WTC11 (cell line): ENCODE results near the gene FOXL2NB. TPM values are rescaled to one million over a fixed set of nuclear protein-coding genes. Genes with fewer than 3 reads are reported as not detected.

Source experiments
- ATAC-seq: fragments of 200-7000 bp; cut with Tn5 transposase; 2 replicates; pipeline ENCODE4 v1.10.0; 2021; ENCODE audit warnings: mild to moderate bottlenecking, moderate library complexity
- CTCF ChIA-PET: fragments of 300-600 bp; sonication (Branson Sonifier 250); formaldehyde crosslinking; loops from one replicate; lab custom pipeline; 2021; ENCODE audit warnings: antibody characterized with exemption; lab: Charles Lee
- POLR2A ChIA-PET: fragments of 350-600 bp; sonication (Branson Sonifier 250); formaldehyde crosslinking; loops from one replicate; lab custom pipeline; 2021; ENCODE audit warnings: antibody characterized with exemption; lab: Charles Lee
- DNase-seq: peaks from one replicate; pipeline ENCODE4 v3.0.0; 2021; ENCODE audit warnings: low spot score
- H3K27ac Mint-ChIP-seq: 2 replicates; pipeline ENCODE4 v1.8.0; 2021; ENCODE audit warnings: mixed read lengths
- H3K27me3 Mint-ChIP-seq: 2 replicates; pipeline ENCODE4 v1.8.0; 2021; ENCODE audit warnings: low read depth, mild to moderate bottlenecking, moderate library complexity, mixed read lengths
- H3K36me3 Mint-ChIP-seq: 2 replicates; pipeline ENCODE4 v1.8.0; 2021; ENCODE audit warnings: mixed read lengths
- H3K4me1 Mint-ChIP-seq: 2 replicates; pipeline ENCODE4 v1.8.0; 2022; ENCODE audit warnings: mixed read lengths
- H3K4me3 Mint-ChIP-seq: 2 replicates; pipeline ENCODE4 v1.8.0; 2021; ENCODE audit warnings: mild to moderate bottlenecking, moderate library complexity, mixed read lengths
- H3K9me3 Mint-ChIP-seq: 2 replicates; pipeline ENCODE4 v1.8.0; 2021; ENCODE audit warnings: mixed read lengths
- AFF4 ChIP-seq: sonication (generic); formaldehyde crosslinking; IDR thresholded peaks from 2 replicates; pipeline ENCODE4 v1.8.1; 2023; ENCODE audit warnings: mild to moderate bottlenecking, missing genetic modification reagents, borderline replicate concordance
- ATF1 ChIP-seq: sonication (generic); formaldehyde crosslinking; IDR thresholded peaks from 2 replicates; pipeline ENCODE4 v1.8.1; 2023; ENCODE audit warnings: mild to moderate bottlenecking, moderate library complexity, missing genetic modification reagents
- CDX4 ChIP-seq: fragments of 250-450 bp; sonication (Bioruptor Pico); IDR thresholded peaks from 2 replicates; pipeline ENCODE4 v1.9.0; 2021; ENCODE audit warnings: moderate library complexity, mild to moderate bottlenecking, inconsistent platforms, borderline replicate concordance
- CREB1 ChIP-seq: sonication (generic); formaldehyde crosslinking; IDR thresholded peaks from 2 replicates; pipeline ENCODE4 v1.8.0; 2023; ENCODE audit warnings: mild to moderate bottlenecking, missing genetic modification reagents
- CTCF ChIP-seq: fragments of 200-600 bp; IDR thresholded peaks from 2 replicates; pipeline ENCODE4 v1.8.0; 2022; ENCODE audit warnings: antibody characterized with exemption
- ETV6 ChIP-seq: sonication (generic); formaldehyde crosslinking; IDR thresholded peaks from 2 replicates; pipeline ENCODE4 v1.8.1; 2022; ENCODE audit warnings: mild to moderate bottlenecking, missing genetic modification reagents
- FOXK1 ChIP-seq: sonication (generic); formaldehyde crosslinking; IDR thresholded peaks from 2 replicates; pipeline ENCODE4 v1.8.0; 2022; ENCODE audit warnings: mild to moderate bottlenecking, moderate library complexity, missing genetic modification reagents
- GTF2I ChIP-seq: fragments of 250-450 bp; sonication (Bioruptor Pico); conservative IDR thresholded peaks from 2 replicates; pipeline ENCODE4 v1.4.0; 2021; ENCODE audit warnings: mild to moderate bottlenecking
- IRF1 ChIP-seq: sonication (generic); formaldehyde crosslinking; IDR thresholded peaks from 2 replicates; pipeline ENCODE4 v1.8.0; 2023; ENCODE audit warnings: missing genetic modification reagents
- MAX ChIP-seq: sonication (generic); formaldehyde crosslinking; IDR thresholded peaks from 2 replicates; pipeline ENCODE4 v1.8.0; 2022; ENCODE audit warnings: mild to moderate bottlenecking, missing genetic modification reagents
- NR2C2 ChIP-seq: sonication (generic); formaldehyde crosslinking; IDR thresholded peaks from 2 replicates; pipeline ENCODE4 v1.8.0; 2022; ENCODE audit warnings: mild to moderate bottlenecking, missing genetic modification reagents
- NR3C1 ChIP-seq: sonication (generic); formaldehyde crosslinking; conservative IDR thresholded peaks from 2 replicates; pipeline ENCODE4 v1.8.1; 2023; ENCODE audit warnings: low read depth, mild to moderate bottlenecking, missing genetic modification reagents
- OVOL2 ChIP-seq: fragments of 250-450 bp; sonication (Bioruptor Pico); IDR thresholded peaks from 2 replicates; pipeline ENCODE4 v1.9.0; 2021; ENCODE audit warnings: mild to moderate bottlenecking, borderline replicate concordance
- PREB ChIP-seq: sonication (generic); formaldehyde crosslinking; IDR thresholded peaks from 2 replicates; pipeline ENCODE4 v1.8.1; 2022; ENCODE audit warnings: mild to moderate bottlenecking, missing genetic modification reagents, moderate library complexity, borderline replicate concordance
- RELA ChIP-seq: sonication (generic); formaldehyde crosslinking; IDR thresholded peaks from 2 replicates; pipeline ENCODE4 v1.8.1; 2022; ENCODE audit warnings: missing genetic modification reagents, mild to moderate bottlenecking, borderline replicate concordance
- SMAD3 ChIP-seq: sonication (generic); formaldehyde crosslinking; IDR thresholded peaks from 2 replicates; pipeline ENCODE4 v1.8.0; 2022; ENCODE audit warnings: missing genetic modification reagents, mild to moderate bottlenecking, borderline replicate concordance
- TP53 ChIP-seq: sonication (generic); formaldehyde crosslinking; IDR thresholded peaks from 2 replicates; pipeline ENCODE4 v1.8.1; 2023; ENCODE audit warnings: mild to moderate bottlenecking, missing genetic modification reagents
- USF1 ChIP-seq: sonication (generic); formaldehyde crosslinking; IDR thresholded peaks from 2 replicates; pipeline ENCODE4 v1.8.0; 2022; ENCODE audit warnings: mild to moderate bottlenecking, missing genetic modification reagents
- ZBTB21 ChIP-seq: sonication (generic); formaldehyde crosslinking; IDR thresholded peaks from 2 replicates; pipeline ENCODE4 v1.8.1; 2023; ENCODE audit warnings: mild to moderate bottlenecking, missing genetic modification reagents, borderline replicate concordance
- ZMAT4 ChIP-seq: fragments of 250-450 bp; sonication (Bioruptor Pico); IDR thresholded peaks from 2 replicates; pipeline ENCODE4 v1.9.0; 2021; ENCODE audit warnings: mild to moderate bottlenecking
- ZNF232 ChIP-seq: sonication (generic); formaldehyde crosslinking; IDR thresholded peaks from 2 replicates; pipeline ENCODE4 v1.8.0; 2022; ENCODE audit warnings: mild to moderate bottlenecking, missing genetic modification reagents
- ZNF263 ChIP-seq: sonication (generic); formaldehyde crosslinking; IDR thresholded peaks from 2 replicates; pipeline ENCODE4 v1.8.1; 2022; ENCODE audit warnings: low read depth, mild to moderate bottlenecking, moderate library complexity, missing genetic modification reagents
- ZNF416 ChIP-seq: fragments of 250-450 bp; sonication (Bioruptor Pico); IDR thresholded peaks from 2 replicates; pipeline ENCODE4 v1.9.0; 2021; ENCODE audit warnings: mild to moderate bottlenecking, inconsistent platforms
- ZNF423 ChIP-seq: fragments of 250-450 bp; sonication (Bioruptor Pico); IDR thresholded peaks from 2 replicates; pipeline ENCODE4 v2.1.2; 2022; ENCODE audit warnings: mild to moderate bottlenecking, moderate library complexity
- total RNA-seq: library from RNA; stranded (reverse); gene quantifications from 3 replicates; pipeline ENCODE4 v1.2.3, GENCODE V29; 2021

The FOXL2NB gene
- total RNA-seq, 1 experiment from 2014 or later: 5.1 TPM

- peaks cover 57% of the 10 kb centered on the region for H3K4me1 Mint-ChIP-seq
- peak overlapping the region; percentile 77 for H3K4me3 Mint-ChIP-seq
- POLR2A ChIA-PET: interaction anchor here (0.6 to 1.4 kb wide), 4 partner anchors 8 to 41 kb away, joined by 3 to 5 read pairs (median 4); partner anchors contain the start of genes FOXL2 and FOXL2NB
Measured at GRCh38 chr3:138938877-138939560, 8.0 kb upstream of the FOXL2NB start.

GRCh38 chr3:138939561-138940241 is 7.3 kb upstream of the FOXL2NB start:
- H3K4me3 Mint-ChIP-seq: peak overlapping the region; percentile 77
- H3K4me1 Mint-ChIP-seq: peaks cover 63% of the 10 kb centered on the region
- CTCF ChIA-PET: interaction anchor here (0.5 to 7.4 kb wide), 16 partner anchors 9 to 522 kb away, joined by 3 to 158 read pairs (median 5); partner anchors contain the start of genes CEP70, FOXL2 and FOXL2NB
- no peaks in the 10 kb centered on the region for H3K36me3 Mint-ChIP-seq
- POLR2A ChIA-PET: interaction anchor here (0.6 to 0.7 kb wide), 2 partner anchors 16 to 40 kb away, joined by 3 to 4 read pairs; no protein-coding TSS in a partner anchor
- H3K27ac Mint-ChIP-seq: no peak overlapping the region
- ATAC-seq: peak; percentile 3
- DNase-seq: peak; percentile 70
- no peaks in the 10 kb centered on the region for H3K9me3 Mint-ChIP-seq
- peaks cover 100% of the 10 kb centered on the region for H3K27me3 Mint-ChIP-seq
- no peak for TF ChIP-seq TP53 (CRISPR knock-in tag)
- TF ChIP-seq AFF4 (CRISPR knock-in tag): no peak
- TF ChIP-seq MAX (CRISPR knock-in tag): peak; percentile 62; the same call in 1 of the 2 replicates
- TF ChIP-seq ZBTB21 (CRISPR knock-in tag): no peak
- TF ChIP-seq NR2C2 (CRISPR knock-in tag): no peak
- TF ChIP-seq ZNF263 (CRISPR knock-in tag): no peak
- TF ChIP-seq NR3C1 (CRISPR knock-in tag): no peak
- no peak for TF ChIP-seq RELA (CRISPR knock-in tag)
- no peak for TF ChIP-seq OVOL2 (CRISPR knock-in tag)
- no peak for TF ChIP-seq ATF1 (CRISPR knock-in tag)
- TF ChIP-seq ZNF416 (CRISPR knock-in tag): no peak
- TF ChIP-seq CTCF: no peak
- no peak for TF ChIP-seq FOXK1
- no peak for TF ChIP-seq GTF2I (CRISPR knock-in tag)
- no peak for TF ChIP-seq CDX4
- no peak for TF ChIP-seq CREB1 (CRISPR knock-in tag)
- TF ChIP-seq ZMAT4 (CRISPR knock-in tag): no peak
- TF ChIP-seq IRF1: no peak
- no peak for TF ChIP-seq USF1
- TF ChIP-seq ETV6 (CRISPR knock-in tag): no peak
- peak; percentile 3; the same call in 1 of the 2 replicates for TF ChIP-seq ZNF423 (CRISPR knock-in tag)
- TF ChIP-seq PREB (CRISPR knock-in tag): no peak

More at GRCh38 chr3:138938877-138939560, 8.0 kb upstream of the FOXL2NB start:
- Mint-ChIP-seq H3K9me3 (no peaks in the 10 kb centered on the region), H3K36me3 (no peaks in the 10 kb centered on the region), H3K27ac (no peak overlapping the region), H3K27me3 (peaks cover 100% of the 10 kb centered on the region)
- no peak for TF ChIP-seq SMAD3 (CRISPR knock-in tag)
- TF ChIP-seq ZNF232 (CRISPR knock-in tag): no peak
- ATAC-seq (no peak), DNase-seq (peak; percentile 26)
- CTCF ChIA-PET: interaction anchor here (0.5 to 7.4 kb wide), 19 partner anchors 9 to 521 kb away, joined by 3 to 158 read pairs (median 5); partner anchors contain the start of genes CEP70, FOXL2 and FOXL2NB
